Activated CD8-positive, alpha-beta memory T cell treated with anti-CD3 and anti-CD28 coated beads, Interleukin-2, amount 10 ng/mL, durations not matched to agents 7 days and 5 days (primary cell): ENCODE data around the gene LDB3. TPM values are rescaled to one million over a fixed set of nuclear protein-coding genes. Genes with fewer than 3 reads are reported as not detected.
"Not testable (repeated sequence)": the region's sequence is repeated elsewhere in the genome, so short reads cannot be mapped to it uniquely, and the experiment has no call there.

Source experiments
- ATAC-seq: fragments of 150-1000 bp; cut with Tn5 transposase; one replicate; pipeline ENCODE4 v1.10.0; 2021; ENCODE audit warnings: moderate library complexity
- CTCF ChIA-PET: fragments of 350-600 bp; sonication (Branson Sonifier 250); formaldehyde crosslinking; loops from one replicate; lab custom pipeline; 2021; ENCODE audit warnings: antibody characterized with exemption; lab: Charles Lee
- DNase-seq: peaks from one replicate; pipeline ENCODE4 v3.0.0-alpha.2; 2020
- H3K27ac Mint-ChIP-seq: one replicate; pipeline ENCODE4 v1.8.0; 2021; ENCODE audit warnings: mild to moderate bottlenecking, mixed read lengths
- H3K27me3 Mint-ChIP-seq: one replicate; pipeline ENCODE4 v1.8.0; 2021; ENCODE audit warnings: mixed read lengths
- H3K36me3 Mint-ChIP-seq: one replicate; pipeline ENCODE4 v1.8.0; 2021; ENCODE audit warnings: mild to moderate bottlenecking, mixed read lengths
- H3K4me1 Mint-ChIP-seq: one replicate; pipeline ENCODE4 v1.8.0; 2021; ENCODE audit warnings: mixed read lengths
- H3K4me3 Mint-ChIP-seq: one replicate; pipeline ENCODE4 v1.8.0; 2021; ENCODE audit warnings: mild to moderate bottlenecking, moderate library complexity, mixed read lengths
- H3K9me3 Mint-ChIP-seq: one replicate; pipeline ENCODE4 v1.8.0; 2022; ENCODE audit warnings: low read depth, mixed read lengths
- total RNA-seq, 2 experiments: library from RNA; stranded (reverse); gene quantifications; one replicate each; pipeline ENCODE4 v1.2.3, GENCODE V29; 2021

The LDB3 gene
- total RNA-seq, 2 experiments from 2014 or later, result 0.05 to 0.23 TPM

DNA sequence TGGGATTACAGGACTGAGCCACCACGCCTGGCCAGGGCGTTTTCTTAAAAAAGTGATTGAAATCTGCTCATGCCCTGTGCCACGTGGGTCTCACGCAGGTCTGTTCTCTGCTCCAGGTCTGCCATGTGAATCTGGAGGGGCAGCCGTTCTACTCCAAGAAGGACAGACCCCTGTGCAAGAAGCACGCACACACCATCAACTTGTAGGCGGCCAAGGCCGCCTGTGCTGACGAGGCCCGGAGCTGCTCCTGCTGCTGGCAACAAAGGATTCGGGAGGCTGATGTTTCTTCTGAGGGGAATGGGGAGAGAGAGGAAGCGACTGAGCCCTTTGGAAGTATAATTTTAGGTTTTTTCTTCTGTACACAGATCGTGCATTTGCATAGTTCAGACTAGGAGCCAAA is 64.5 kb downstream of the LDB3 start:
- DNase-seq (no peak), ATAC-seq (no peak)
- Mint-ChIP-seq H3K27ac (no peak overlapping the region), H3K36me3 (no peaks in the 10 kb centered on the region), H3K4me1 (no peaks in the 10 kb centered on the region), H3K27me3 (peaks cover 8% of the 10 kb centered on the region), H3K4me3 (no peak overlapping the region), H3K9me3 (no peaks in the 10 kb centered on the region)
- CTCF ChIA-PET, result interaction anchor here (1.2 to 2.0 kb wide), 2 partner anchors 20 to 167 kb away, joined by 3 to 5 read pairs; no protein-coding TSS in a partner anchor

DNA sequence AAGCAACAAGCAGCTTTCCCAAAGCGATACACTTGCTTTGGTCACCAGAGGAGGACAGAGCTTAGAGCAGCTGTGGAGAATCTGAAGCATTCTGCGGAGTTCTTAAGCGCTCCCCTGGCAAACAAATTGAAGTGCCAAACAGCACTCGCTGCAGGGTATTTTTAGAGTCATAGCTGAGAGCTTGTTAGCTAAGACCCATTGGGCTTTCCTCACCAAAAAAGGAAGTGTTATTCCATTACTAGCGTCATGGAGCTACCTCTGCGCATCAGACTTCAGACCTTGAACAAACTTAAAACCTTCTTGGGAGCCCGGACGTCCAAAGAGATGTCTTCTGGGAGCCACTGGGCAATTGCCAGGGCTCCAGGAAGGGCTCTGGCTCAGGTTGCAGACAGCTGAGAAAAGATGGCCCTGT is 65.0 kb downstream of the LDB3 start:
- Mint-ChIP-seq H3K27ac (no peak overlapping the region), H3K36me3 (no peaks in the 10 kb centered on the region), H3K4me1 (no peaks in the 10 kb centered on the region), H3K27me3 (peaks cover 4% of the 10 kb centered on the region), H3K9me3 (no peaks in the 10 kb centered on the region), H3K4me3 (no peak overlapping the region)
- CTCF ChIA-PET, result interaction anchor here (1.1 to 2.0 kb wide), 2 partner anchors 21 to 167 kb away, joined by 3 to 5 read pairs; no protein-coding TSS in a partner anchor
- ATAC-seq (no peak), DNase-seq (no peak)

- H3K36me3 Mint-ChIP-seq, result no peaks in the 10 kb centered on the region
- H3K4me3 Mint-ChIP-seq, result no peak overlapping the region
- H3K4me1 Mint-ChIP-seq, result no peaks in the 10 kb centered on the region
- CTCF ChIA-PET, result interaction anchor here (0.9 to 2.0 kb wide), 3 partner anchors 9 to 166 kb away, joined by 3 to 5 read pairs (median 3); no protein-coding TSS in a partner anchor
- no peak overlapping the region for H3K27ac Mint-ChIP-seq
- H3K27me3 Mint-ChIP-seq, result peaks cover 4% of the 10 kb centered on the region
- DNase-seq (no peak), ATAC-seq (no peak)
- no peaks in the 10 kb centered on the region for H3K9me3 Mint-ChIP-seq
These were observed 66.1 kb downstream of the LDB3 start for GRCh38 chr10:86734207-86734988.

DNA sequence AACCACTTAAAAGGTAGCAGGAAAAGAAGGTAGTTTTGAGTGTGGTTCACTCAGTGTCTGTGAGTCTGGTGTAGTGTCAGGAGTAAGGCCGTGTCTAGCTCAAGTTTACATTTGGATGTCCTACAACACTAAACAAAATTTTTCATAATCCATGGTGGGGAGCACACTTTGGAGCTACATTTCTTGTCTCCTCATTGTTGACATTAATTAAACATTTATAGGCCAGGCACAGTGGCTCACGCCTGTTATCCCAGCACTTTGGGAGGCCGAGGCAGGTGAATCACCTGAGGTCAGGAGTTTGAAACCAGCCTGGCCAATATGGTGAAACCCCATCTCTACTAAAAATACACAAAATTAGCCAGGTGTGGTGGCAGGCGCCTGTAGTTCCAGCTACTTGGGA is 67.0 kb downstream of the LDB3 start:
- H3K9me3 Mint-ChIP-seq, ATAC-seq, H3K27ac Mint-ChIP-seq, H3K27me3 Mint-ChIP-seq, H3K36me3 Mint-ChIP-seq, H3K4me1 Mint-ChIP-seq, CTCF ChIA-PET, DNase-seq, H3K4me3 Mint-ChIP-seq: not testable (repeated sequence)

DNA sequence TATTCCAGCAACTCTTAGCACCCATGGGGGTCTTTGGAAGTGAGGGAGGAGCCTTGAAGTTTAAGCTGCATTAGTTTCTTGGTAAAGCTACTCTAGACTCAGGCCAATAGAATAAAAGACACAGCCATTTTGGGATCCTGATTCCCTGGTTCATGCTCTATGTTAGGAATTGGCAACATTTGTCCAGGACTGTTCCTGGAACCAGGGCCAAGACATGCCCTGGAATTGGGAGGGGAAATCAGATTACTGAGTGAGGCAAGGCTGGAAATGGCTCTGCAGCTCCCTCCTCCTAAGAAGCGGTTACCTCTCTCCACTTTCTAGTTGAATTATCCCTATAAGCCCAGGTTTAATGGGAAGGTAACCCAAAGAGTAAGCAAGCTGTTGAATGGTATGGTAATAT is 73.9 kb downstream of the LDB3 start:
- DNase-seq (no peak), ATAC-seq (no peak)
- Mint-ChIP-seq H3K27me3 (peaks cover 8% of the 10 kb centered on the region), H3K36me3 (no peaks in the 10 kb centered on the region), H3K27ac (no peak overlapping the region), H3K4me1 (no peaks in the 10 kb centered on the region), H3K9me3 (no peaks in the 10 kb centered on the region), H3K4me3 (no peak overlapping the region)
- CTCF ChIA-PET, result no interaction called here

- ATAC-seq (no peak), DNase-seq (no peak)
- no peak overlapping the region for H3K4me3 Mint-ChIP-seq
- H3K4me1 Mint-ChIP-seq, result peaks cover 2% of the 10 kb centered on the region
- no peak overlapping the region for H3K27ac Mint-ChIP-seq
- peaks cover 8% of the 10 kb centered on the region for H3K27me3 Mint-ChIP-seq
- CTCF ChIA-PET, result no interaction called here
- no peaks in the 10 kb centered on the region for H3K9me3 Mint-ChIP-seq
- no peaks in the 10 kb centered on the region for H3K36me3 Mint-ChIP-seq
These were observed 75.9 kb downstream of the LDB3 start for GRCh38 chr10:86744067-86744725.

DNA sequence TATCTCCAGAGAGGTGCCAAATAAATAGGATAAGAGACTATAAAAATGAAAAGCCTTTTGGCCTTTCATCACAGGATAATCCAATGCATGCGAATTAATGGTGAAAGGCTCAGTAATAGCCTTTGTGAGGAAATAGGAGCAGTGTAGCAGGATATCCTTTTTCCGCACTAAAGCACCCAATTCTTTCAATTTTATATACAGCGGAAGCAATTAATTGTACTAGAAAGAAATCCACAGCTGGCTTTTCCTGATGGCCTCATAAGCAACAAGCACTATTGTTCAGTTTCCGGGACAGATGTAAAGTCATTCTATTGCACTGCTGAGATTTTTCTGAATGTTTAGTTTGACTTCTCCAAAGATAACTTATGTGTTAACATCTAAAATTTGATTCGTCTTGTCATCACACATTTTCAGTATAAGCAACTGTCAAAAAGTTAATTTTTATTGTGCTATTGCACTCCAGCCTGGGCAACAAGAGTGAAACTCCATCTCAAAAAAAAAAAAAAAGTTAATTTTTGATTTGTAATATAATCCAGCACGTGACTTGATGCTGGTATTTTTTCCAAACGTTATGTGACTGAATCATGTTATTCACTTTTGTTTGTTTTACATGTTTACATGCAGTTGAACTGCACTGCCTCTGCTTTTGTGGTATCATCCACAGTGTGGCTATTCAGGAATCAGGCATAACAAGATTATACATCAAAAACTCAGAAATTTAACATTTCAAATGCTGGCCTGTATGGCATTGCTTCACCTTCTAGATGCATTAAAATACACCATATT is 79.7 kb downstream of the LDB3 start:
- Mint-ChIP-seq H3K27ac (no peak overlapping the region), H3K4me1 (peaks cover 11% of the 10 kb centered on the region), H3K4me3 (no peak overlapping the region), H3K27me3 (no peaks in the 10 kb centered on the region), H3K36me3 (no peaks in the 10 kb centered on the region), H3K9me3 (no peaks in the 10 kb centered on the region)
- CTCF ChIA-PET, result interaction anchor here (0.6 kb wide), 1 partner anchor 23 kb away, joined by 3 read pairs; no protein-coding TSS in a partner anchor
- DNase-seq (no peak), ATAC-seq (no peak)

GRCh38 chr10:86749854-86750253 is 81.5 kb downstream of the LDB3 start:
- Mint-ChIP-seq H3K27ac (no peak overlapping the region), H3K9me3 (no peaks in the 10 kb centered on the region), H3K4me1 (peaks cover 23% of the 10 kb centered on the region), H3K27me3 (no peaks in the 10 kb centered on the region), H3K36me3 (no peaks in the 10 kb centered on the region), H3K4me3 (no peak overlapping the region)
- ATAC-seq (no peak), DNase-seq (no peak)
- CTCF ChIA-PET, result no interaction called here

GRCh38 chr10:86751477-86751876 is 83.2 kb downstream of the LDB3 start:
- ATAC-seq, result no peak

GRCh38 chr10:86752311-86752710 is 84.0 kb downstream of the LDB3 start:
- CTCF ChIA-PET, result interaction anchor here (1.0 to 2.1 kb wide), 5 partner anchors 9 to 59 kb away, joined by 3 to 4 read pairs (median 3); no protein-coding TSS in a partner anchor
- no peaks in the 10 kb centered on the region for H3K9me3 Mint-ChIP-seq
- ATAC-seq, result no peak
- H3K4me3 Mint-ChIP-seq, result no peak overlapping the region
- H3K36me3 Mint-ChIP-seq, result peaks cover under 1% of the 10 kb centered on the region
- H3K27me3 Mint-ChIP-seq, result peaks cover 4% of the 10 kb centered on the region
- H3K4me1 Mint-ChIP-seq, result peaks cover 31% of the 10 kb centered on the region
- peak overlapping the region; percentile 66 for H3K27ac Mint-ChIP-seq
- no peak for DNase-seq

More at GRCh38 chr10:86751477-86751876, 83.2 kb downstream of the LDB3 start:
- Mint-ChIP-seq H3K4me3 (no peak overlapping the region), H3K27ac (no peak overlapping the region), H3K36me3 (no peaks in the 10 kb centered on the region), H3K9me3 (no peaks in the 10 kb centered on the region), H3K4me1 (peaks cover 30% of the 10 kb centered on the region), H3K27me3 (peaks cover 3% of the 10 kb centered on the region)
- CTCF ChIA-PET, result no interaction called here
- no peak for DNase-seq

- Mint-ChIP-seq H3K27ac (peak overlapping the region; percentile 66), H3K36me3 (peaks cover 3% of the 10 kb centered on the region), H3K27me3 (peaks cover 11% of the 10 kb centered on the region), H3K9me3 (no peaks in the 10 kb centered on the region), H3K4me1 (peaks cover 36% of the 10 kb centered on the region), H3K4me3 (no peak overlapping the region)
- ATAC-seq (no peak), DNase-seq (no peak)
- CTCF ChIA-PET, result interaction anchor here (0.7 to 2.1 kb wide), 7 partner anchors 10 to 187 kb away, joined by 3 to 4 read pairs (median 3); no protein-coding TSS in a partner anchor
These were observed 84.7 kb downstream of the LDB3 start for GRCh38 chr10:86753051-86753450.

DNA sequence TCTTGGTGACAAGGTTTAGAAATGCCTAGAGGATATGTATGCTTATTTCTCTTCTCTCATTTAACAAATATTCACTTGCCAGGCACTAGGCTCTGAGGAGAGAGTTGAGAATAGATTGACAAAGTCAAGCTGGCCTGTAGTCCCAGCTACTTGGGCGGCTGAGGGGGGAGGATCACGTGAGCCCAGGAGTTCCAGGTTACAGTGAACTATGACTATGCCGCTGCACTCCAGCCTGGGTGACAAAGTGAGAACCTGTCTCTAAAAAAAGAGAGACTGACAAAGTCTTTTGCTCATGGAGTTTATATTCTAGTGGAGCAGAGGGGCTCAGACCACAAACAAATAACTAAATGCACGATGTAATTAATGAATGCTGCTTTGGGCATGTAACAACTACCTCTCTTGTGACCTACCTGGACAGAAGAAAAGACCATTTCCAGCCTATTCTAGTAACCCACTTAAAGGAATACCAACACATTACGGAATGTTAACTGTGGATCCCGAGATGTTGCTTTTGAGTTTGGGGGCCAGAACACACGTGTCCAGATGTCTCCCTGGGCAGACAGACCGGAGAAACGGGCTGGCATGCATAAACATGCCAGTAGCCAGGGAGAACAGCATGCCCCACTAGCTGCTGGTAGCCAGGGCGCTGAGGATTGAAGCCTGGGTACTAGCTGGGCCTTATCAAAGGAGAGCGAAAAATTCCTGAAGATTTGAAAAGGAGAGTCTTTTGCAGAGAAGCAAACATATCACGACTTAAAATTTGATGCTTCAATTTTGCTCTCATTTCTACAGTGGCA is 85.5 kb downstream of the LDB3 start:
- Mint-ChIP-seq H3K27me3 (peaks cover 17% of the 10 kb centered on the region), H3K4me3 (no peak overlapping the region), H3K27ac (no peak overlapping the region), H3K36me3 (peaks cover 7% of the 10 kb centered on the region), H3K9me3 (no peaks in the 10 kb centered on the region), H3K4me1 (peaks cover 44% of the 10 kb centered on the region)
- CTCF ChIA-PET, result interaction anchor here (0.7 to 2.1 kb wide), 5 partner anchors 15 to 187 kb away, joined by 3 to 4 read pairs (median 3); no protein-coding TSS in a partner anchor
- DNase-seq (no peak), ATAC-seq (no peak)
